Peyer's patch (tissue), 4 donors: ENCODE data around the gene PAOX.

ENCODE experiments used
- CTCF ChIP-seq, 6 experiments: fragments of 450-650 bp in 4 of 6; fragments of 200-600 bp in 2 of 6; sonication (generic) in 1 of 6; IDR thresholded peaks; one replicate each; pipeline ENCODE4 v1.5.1; 2017 to 2019; ENCODE audit warnings: antibody characterized with exemption in 6 of 6, mild to moderate bottlenecking in 3 of 6, moderate library complexity in 1 of 6
- POLR2A ChIP-seq, 2 donors: fragments of 450-650 bp; IDR thresholded peaks; one replicate each; pipeline ENCODE4 v1.5.1; 2017; ENCODE audit warnings: antibody characterized with exemption in 2 of 2, mild to moderate bottlenecking in 2 of 2, moderate library complexity in 2 of 2

- no peak for TF ChIP-seq CTCF (IDR thresholded peaks at IDR 0.05)
- no peak for TF ChIP-seq POLR2A (IDR thresholded peaks at IDR 0.05)
These were observed 9.3 kb downstream of the PAOX start for GRCh38 chr10:133388236-133388972.
